Lower leg skin (tissue), 4 donors: ENCODE data around the gene SPINT1. TPM values are rescaled to one million over a fixed set of nuclear protein-coding genes. Genes with fewer than 3 reads are reported as not detected.

Source experiments
- DNase-seq, 2 donors: peaks; one replicate each; pipeline ENCODE4 v3.0.0-alpha.2; 2019; ENCODE audit warnings: low spot score in 2 of 2
- H3K4me3 ChIP-seq: fragments of 200-600 bp; sonication (generic); 2 replicates; pipeline ENCODE4 v1.5.1; 2017; ENCODE audit warnings: mild to moderate bottlenecking, low read depth; ENCODE audit not compliant: poor library complexity, severe bottlenecking
- POLR2A ChIP-seq, 2 donors: fragments of 450-650 bp; IDR thresholded peaks; one replicate each; pipeline ENCODE4 v1.6.1; 2016 to 2017; ENCODE audit warnings: antibody characterized with exemption in 2 of 2, mild to moderate bottlenecking in 1 of 2, moderate library complexity in 1 of 2
- WGBS, 2 donors: methylation state at CpG; one replicate each; pipeline ENCODE4 v1.1.5; 2018; 5-methylcytosine and 5-hydroxymethylcytosine counted together
- intact Hi-C: fragments of 100-400 bp; cut with DNase I; formaldehyde crosslinking; loops from one replicate; pipeline ENCODE4 v1.15.0; 2023; ENCODE audit warnings: low total_unique reads
- total RNA-seq, 4 donors: library from RNA; depleted of rRNA; stranded (reverse); fragments of >200 nt; gene quantifications; one replicate each; pipeline ENCODE4 v1.1.0, GENCODE V29; 2016
- TF ChIP-seq, protein P1 (sequence below), 3 donors: fragments of 450-650 bp; IDR thresholded peaks; one replicate each; pipeline ENCODE4 v1.5.1; 2016; ENCODE audit warnings: antibody characterized with exemption in 3 of 3, mild to moderate bottlenecking in 3 of 3, moderate library complexity in 2 of 3

Gene SPINT1
- total RNA-seq, 4 donors from 2014 or later, result 428 to 515 (median 502) TPM

DNA sequence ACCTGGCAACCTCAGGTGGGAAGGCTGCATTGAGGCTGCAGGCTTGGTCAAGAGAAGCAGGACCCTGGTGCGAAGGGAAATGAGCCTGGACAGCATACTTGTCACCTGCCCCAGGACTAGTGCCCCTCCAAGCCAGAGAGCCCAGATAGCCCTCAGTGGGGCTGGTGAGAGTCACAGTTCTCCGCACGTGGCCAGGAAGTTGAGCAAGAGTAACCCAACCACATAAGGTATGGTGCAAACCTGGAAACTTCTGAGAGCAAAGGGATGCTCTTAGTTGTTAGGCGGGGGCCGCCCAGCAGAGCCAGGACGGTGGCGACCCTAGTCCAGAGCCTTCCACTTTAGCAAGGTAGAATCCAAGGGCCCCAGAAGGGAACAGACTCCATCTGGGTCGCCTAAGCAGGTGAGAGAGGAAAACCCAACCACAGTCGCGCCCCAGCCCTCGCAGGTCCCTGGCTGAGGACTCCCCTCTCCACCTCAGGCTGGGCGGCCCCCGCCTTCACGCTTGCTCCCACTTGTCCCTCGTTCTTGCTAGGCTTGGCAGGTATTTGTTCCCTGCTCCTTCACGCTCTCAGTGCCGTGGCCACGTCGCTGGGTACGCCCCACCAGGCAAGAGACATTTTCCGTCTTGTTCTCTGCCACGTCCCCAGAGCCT is 49.3 kb downstream of the SPINT1 start:
- intact Hi-C loops, result no loop called here
- no peak overlapping the region for H3K4me3 ChIP-seq
- DNase-seq, result peak in 1 of 2 donors; percentile 91
- TF ChIP-seq, protein P1, sequence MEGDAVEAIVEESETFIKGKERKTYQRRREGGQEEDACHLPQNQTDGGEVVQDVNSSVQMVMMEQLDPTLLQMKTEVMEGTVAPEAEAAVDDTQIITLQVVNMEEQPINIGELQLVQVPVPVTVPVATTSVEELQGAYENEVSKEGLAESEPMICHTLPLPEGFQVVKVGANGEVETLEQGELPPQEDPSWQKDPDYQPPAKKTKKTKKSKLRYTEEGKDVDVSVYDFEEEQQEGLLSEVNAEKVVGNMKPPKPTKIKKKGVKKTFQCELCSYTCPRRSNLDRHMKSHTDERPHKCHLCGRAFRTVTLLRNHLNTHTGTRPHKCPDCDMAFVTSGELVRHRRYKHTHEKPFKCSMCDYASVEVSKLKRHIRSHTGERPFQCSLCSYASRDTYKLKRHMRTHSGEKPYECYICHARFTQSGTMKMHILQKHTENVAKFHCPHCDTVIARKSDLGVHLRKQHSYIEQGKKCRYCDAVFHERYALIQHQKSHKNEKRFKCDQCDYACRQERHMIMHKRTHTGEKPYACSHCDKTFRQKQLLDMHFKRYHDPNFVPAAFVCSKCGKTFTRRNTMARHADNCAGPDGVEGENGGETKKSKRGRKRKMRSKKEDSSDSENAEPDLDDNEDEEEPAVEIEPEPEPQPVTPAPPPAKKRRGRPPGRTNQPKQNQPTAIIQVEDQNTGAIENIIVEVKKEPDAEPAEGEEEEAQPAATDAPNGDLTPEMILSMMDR (IDR thresholded peaks at IDR 0.05), result no peak
- TF ChIP-seq POLR2A (IDR thresholded peaks at IDR 0.05), result no peak
- whole genome bisulfite sequencing, 2 donors, result 54 to 66% methylated on average over 22 of the region's 22 CpGs

DNA sequence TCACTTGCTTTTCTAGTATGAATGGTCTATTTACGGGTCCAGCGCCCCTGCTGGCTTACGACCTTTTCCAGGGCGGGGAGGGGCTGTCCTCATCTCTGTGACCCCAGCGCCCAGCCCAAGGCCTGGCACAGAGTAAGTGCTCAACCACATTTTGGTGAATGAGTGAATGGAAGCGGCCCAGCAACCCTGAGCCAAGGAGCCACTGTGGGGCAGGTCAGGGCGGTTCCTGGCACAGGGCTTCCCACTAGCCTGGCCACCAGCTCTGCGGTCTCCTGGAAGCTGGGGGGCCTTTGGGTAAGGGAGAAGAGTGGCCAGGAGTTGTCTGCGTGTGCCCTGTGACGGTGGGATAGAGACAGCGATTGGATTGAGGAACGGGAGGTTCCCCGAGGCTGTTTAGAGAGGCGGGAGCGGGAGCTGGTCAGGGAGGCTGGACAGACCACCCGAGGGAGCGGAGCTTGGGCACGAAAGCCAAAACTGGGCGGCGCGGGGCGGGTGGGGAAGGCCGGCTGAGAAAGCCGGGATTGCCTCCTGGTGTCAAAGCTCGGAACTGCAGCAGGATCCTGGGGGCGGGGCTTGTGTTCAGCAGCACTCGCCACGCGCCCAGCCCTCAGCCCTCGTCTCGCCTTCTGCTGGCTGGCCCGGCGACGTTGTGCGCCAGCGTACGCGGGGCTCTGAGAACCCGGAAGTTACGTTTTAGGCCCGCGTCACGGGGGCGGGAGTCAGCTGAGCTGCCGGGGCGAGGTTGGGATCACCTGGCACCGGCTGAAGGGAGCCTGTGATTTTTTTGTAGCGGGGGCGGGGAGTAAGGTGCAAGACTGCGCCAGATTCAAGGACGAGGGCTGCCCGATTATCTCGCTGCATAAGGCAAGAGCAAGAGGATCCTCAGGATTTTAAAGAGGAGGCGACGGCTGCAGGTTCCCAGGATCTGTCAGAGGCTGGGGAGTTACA is 50.2 kb downstream of the SPINT1 start, which contains the start of gene VPS18:
Gene VPS18, plus strand, starts transcription at position 718 of the 948 bp plus-strand sequence. CDS start 319 bp downstream, outside the sequence.
- intact Hi-C loops, result no loop called here
- WGBS, 2 donors, result 2% methylated on average over 35 to 54 of the region's 55 CpGs
- peak within 1 kb of the TSS; percentile 89 for H3K4me3 ChIP-seq
- TF ChIP-seq POLR2A (IDR thresholded peaks at IDR 0.05), result no peak
- TF ChIP-seq, protein P1 (IDR thresholded peaks at IDR 0.05), result peak in 1 of 3 donors; percentile 98
- peak; percentile 98 to 100 for DNase-seq

DNA sequence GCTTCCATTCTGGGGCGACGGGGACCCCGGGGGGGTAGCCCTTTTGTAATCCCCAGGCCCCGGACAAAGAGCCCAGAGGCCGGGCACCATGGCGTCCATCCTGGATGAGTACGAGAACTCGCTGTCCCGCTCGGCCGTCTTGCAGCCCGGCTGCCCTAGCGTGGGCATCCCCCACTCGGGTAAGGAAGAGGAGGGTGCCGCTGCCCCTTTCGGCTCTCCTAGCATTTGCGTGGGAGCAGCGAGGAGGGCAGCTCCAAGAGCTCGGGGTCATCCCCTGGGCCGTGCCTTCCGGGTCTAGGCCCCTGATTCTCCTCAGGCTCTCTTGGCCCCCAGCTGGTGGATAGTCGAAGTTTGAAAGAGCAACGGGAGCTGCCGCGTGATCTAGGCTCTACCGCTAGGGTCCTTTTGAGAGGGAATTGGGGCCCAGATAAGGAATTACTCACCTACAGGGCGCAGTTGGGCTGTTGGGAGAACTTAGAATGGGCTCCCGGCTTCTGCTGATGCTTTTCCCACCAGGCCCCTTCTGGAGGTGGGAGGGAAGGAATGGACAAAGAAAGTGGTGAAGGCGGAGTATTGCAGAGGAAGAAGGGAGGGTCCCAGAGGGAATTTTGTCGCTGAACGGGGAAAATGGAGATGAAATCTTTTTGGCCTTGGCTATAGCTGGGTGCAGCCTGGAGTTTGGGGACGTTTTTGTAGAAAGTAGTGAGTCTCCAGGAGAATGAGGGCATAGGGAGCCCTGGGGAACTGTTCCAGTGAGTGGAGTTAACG is 51.0 kb downstream of the SPINT1 start:
- DNase-seq, result no peak
- peak overlapping the region; percentile 89 for H3K4me3 ChIP-seq
- no peak for TF ChIP-seq POLR2A (IDR thresholded peaks at IDR 0.05)
- TF ChIP-seq, protein P1 (IDR thresholded peaks at IDR 0.05), result no peak
- WGBS, 2 donors, result 1 to 2% methylated on average over 30 to 33 of the region's 33 CpGs
- intact Hi-C loops, result no loop called here

DNA sequence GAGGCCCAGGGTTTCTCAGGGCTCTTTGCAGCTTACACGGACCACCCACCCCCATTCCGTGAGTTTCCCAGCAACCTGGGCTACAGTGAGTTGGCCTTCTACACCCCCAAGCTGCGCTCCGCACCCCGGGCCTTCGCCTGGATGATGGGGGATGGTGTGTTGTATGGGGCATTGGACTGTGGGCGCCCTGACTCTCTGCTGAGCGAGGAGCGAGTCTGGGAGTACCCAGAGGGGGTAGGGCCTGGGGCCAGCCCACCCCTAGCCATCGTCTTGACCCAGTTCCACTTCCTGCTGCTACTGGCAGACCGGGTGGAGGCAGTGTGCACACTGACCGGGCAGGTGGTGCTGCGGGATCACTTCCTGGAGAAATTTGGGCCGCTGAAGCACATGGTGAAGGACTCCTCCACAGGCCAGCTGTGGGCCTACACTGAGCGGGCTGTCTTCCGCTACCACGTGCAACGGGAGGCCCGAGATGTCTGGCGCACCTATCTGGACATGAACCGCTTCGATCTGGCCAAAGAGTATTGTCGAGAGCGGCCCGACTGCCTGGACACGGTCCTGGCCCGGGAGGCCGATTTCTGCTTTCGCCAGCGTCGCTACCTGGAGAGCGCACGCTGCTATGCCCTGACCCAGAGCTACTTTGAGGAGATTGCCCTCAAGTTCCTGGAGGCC is 55.8 kb downstream of the SPINT1 start:
- H3K4me3 ChIP-seq, result no peak overlapping the region
- 82 to 93% methylated on average over 13 to 29 of the region's 33 CpGs for WGBS, 2 donors
- intact Hi-C loops, result loop anchor here (10.0 kb wide), 1 partner anchor 285 kb away; no protein-coding TSS in a partner anchor
- no peak for TF ChIP-seq POLR2A (IDR thresholded peaks at IDR 0.05)
- TF ChIP-seq, protein P1 (IDR thresholded peaks at IDR 0.05), result no peak
- DNase-seq, result no peak
